Tibial artery (tissue), 4 donors: ENCODE measurements around the gene SMIM35.

ENCODE experiments used
- DNase-seq, 2 donors: peaks; one replicate each; pipeline ENCODE4 v3.0.0-alpha.2; 2019
- H3K27ac ChIP-seq, 2 donors: fragments of 200-600 bp; sonication (generic) in 1 of 2; 1 replicate in 1 of 2; 2 replicates in 1 of 2; pipeline ENCODE4 v1.5.1; 2018 to 2019; ENCODE audit warnings: mild to moderate bottlenecking in 1 of 2
- H3K27me3 ChIP-seq, 2 donors: fragments of 200-600 bp; sonication (generic) in 1 of 2; one replicate each; pipeline versions ENCODE4 v1.5.1 to v1.6.0; 2016 to 2019
- H3K36me3 ChIP-seq, 3 donors: fragments of 200-600 bp; sonication (generic) in 2 of 3; one replicate each; pipeline ENCODE4 v1.5.1; 2016 to 2019; ENCODE audit warnings: mild to moderate bottlenecking in 2 of 3
- H3K4me1 ChIP-seq, 4 donors: fragments of 200-600 bp; sonication (generic) in 2 of 4; 1 replicate in 3 of 4; 2 replicates in 1 of 4; pipeline ENCODE4 v1.5.1; 2016 to 2019
- H3K4me3 ChIP-seq, 2 donors: fragments of 200-600 bp; sonication (generic) in 1 of 2; 1 replicate in 1 of 2; 2 replicates in 1 of 2; pipeline ENCODE4 v1.5.1; 2018 to 2019; ENCODE audit warnings: mild to moderate bottlenecking in 2 of 2
- H3K9me3 ChIP-seq, 3 donors: fragments of 200-600 bp; sonication (generic) in 1 of 3; one replicate each; pipeline ENCODE4 v1.5.1; 2016 to 2019
- intact Hi-C: fragments of 100-400 bp; cut with DNase I; formaldehyde crosslinking; loops from one replicate; pipeline ENCODE4 v1.15.0; 2023; ENCODE audit warnings: low total_unique reads
- TF ChIP-seq, protein P1 (sequence below), 2 experiments: fragments of 200-600 bp in 1 of 2; fragments of 450-650 bp in 1 of 2; IDR thresholded peaks; one replicate each; pipeline ENCODE4 v1.5.1; 2017 to 2019; ENCODE audit warnings: antibody characterized with exemption in 2 of 2, mild to moderate bottlenecking in 1 of 2, moderate library complexity in 1 of 2

SMIM35 gene

GRCh38 chr11:118005224-118006152 lies 81.3 kb downstream of the SMIM35 start:
- no peak overlapping the region for H3K4me3 ChIP-seq
- no peak for DNase-seq
- intact Hi-C loops = no loop called here
- H3K4me1 ChIP-seq = no peaks in the 10 kb centered on the region
- no peak overlapping the region for H3K27ac ChIP-seq
- no peaks in the 10 kb centered on the region for H3K36me3 ChIP-seq
- H3K9me3 ChIP-seq = peaks cover 0 to 3% (median 0%) of the 10 kb centered on the region in 3 donors
- TF ChIP-seq, protein P1, sequence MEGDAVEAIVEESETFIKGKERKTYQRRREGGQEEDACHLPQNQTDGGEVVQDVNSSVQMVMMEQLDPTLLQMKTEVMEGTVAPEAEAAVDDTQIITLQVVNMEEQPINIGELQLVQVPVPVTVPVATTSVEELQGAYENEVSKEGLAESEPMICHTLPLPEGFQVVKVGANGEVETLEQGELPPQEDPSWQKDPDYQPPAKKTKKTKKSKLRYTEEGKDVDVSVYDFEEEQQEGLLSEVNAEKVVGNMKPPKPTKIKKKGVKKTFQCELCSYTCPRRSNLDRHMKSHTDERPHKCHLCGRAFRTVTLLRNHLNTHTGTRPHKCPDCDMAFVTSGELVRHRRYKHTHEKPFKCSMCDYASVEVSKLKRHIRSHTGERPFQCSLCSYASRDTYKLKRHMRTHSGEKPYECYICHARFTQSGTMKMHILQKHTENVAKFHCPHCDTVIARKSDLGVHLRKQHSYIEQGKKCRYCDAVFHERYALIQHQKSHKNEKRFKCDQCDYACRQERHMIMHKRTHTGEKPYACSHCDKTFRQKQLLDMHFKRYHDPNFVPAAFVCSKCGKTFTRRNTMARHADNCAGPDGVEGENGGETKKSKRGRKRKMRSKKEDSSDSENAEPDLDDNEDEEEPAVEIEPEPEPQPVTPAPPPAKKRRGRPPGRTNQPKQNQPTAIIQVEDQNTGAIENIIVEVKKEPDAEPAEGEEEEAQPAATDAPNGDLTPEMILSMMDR (IDR thresholded peaks at IDR 0.05) = no peak
- H3K27me3 ChIP-seq = no peaks in the 10 kb centered on the region

GRCh38 chr11:118004543-118005223 lies 82.1 kb downstream of the SMIM35 start:
- peaks cover 0 to 5% (median 0%) of the 10 kb centered on the region in 3 donors for H3K36me3 ChIP-seq
- TF ChIP-seq, protein P1 (IDR thresholded peaks at IDR 0.05) = no peak
- no peaks in the 10 kb centered on the region for H3K27me3 ChIP-seq
- no peak overlapping the region for H3K4me3 ChIP-seq
- peaks cover 0 to 3% (median 0%) of the 10 kb centered on the region in 3 donors for H3K9me3 ChIP-seq
- DNase-seq = no peak
- intact Hi-C loops = no loop called here
- no peak overlapping the region for H3K27ac ChIP-seq
- no peaks in the 10 kb centered on the region for H3K4me1 ChIP-seq

DNA sequence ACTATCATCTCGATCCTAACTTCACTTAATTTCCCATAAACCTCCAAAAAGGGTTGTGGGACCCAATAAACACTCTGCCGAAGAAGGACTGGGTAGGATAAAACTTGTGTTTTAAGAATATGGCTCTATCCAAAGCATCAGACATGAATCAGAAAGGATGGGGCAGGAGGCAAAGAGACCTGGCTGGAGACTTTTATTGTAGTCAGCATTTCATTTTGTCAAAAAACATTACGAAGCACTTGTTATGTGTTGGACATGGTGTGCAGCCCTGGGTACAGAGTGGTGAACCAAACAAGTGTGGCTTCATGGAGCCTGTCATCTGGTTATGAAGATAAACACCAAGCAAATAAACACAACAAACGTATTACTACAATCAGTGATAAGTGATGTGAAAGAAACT lies 83.3 kb downstream of the SMIM35 start:
- Histone ChIP-seq H3K9me3 (peaks cover 0 to 3% (median 0%) of the 10 kb centered on the region in 3 donors), H3K27ac (no peak overlapping the region), H3K4me3 (no peak overlapping the region), H3K27me3 (no peaks in the 10 kb centered on the region), H3K4me1 (no peaks in the 10 kb centered on the region), H3K36me3 (peaks cover 0 to 8% (median 6%) of the 10 kb centered on the region in 3 donors)
- intact Hi-C loops = no loop called here
- DNase-seq = no peak
- TF ChIP-seq, protein P1 (IDR thresholded peaks at IDR 0.05) = no peak

DNA sequence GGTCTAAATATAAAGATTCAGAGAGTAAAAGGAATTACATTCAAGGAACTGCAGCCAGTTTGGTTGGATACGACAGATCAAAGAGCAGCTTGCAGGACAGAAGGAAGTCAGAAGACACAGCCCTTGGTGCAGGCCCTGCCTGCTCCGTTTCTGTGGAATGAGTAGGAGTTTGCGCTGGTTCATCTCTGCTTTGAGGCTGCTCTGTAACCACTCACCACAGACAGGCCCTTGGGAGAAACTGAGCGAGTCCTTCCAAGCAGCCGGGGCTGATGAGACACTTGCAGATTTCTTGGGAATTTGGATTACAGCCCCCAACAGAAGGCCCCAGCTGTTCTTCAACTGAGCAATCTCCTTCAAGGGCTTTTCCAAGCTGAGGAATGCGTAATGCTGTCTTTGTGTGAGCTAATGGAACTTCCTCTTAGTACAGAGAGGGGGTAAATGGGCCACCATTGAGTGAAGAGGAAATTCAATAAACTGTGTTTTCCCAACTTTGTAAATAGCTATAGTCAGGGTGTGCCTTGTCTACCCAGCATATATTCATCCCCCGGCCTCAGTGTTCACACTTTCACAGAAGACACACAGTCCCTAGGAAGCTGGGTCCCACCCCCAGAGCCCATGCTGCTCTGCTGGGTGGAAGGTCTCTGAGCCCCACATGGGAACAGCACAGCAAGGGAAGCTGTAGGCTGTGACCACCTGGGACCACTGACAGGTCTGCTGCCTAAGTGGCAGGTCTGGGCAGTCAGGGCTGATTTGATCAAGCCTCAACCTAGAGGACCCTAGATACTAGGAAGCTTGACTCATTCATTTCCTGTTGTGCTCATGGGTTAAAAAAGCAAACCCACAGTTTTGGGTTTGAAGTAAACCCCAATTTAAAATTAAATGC lies 84.0 kb downstream of the SMIM35 start:
- DNase-seq = no peak

More for the DNA sequence above, 84.0 kb downstream of the SMIM35 start:
- TF ChIP-seq, protein P1 (IDR thresholded peaks at IDR 0.05) = no peak
- intact Hi-C loops = no loop called here
- Histone ChIP-seq H3K4me1 (no peaks in the 10 kb centered on the region), H3K9me3 (peaks cover 0 to 3% (median 0%) of the 10 kb centered on the region in 3 donors), H3K27ac (no peak overlapping the region), H3K4me3 (no peak overlapping the region), H3K36me3 (peaks cover 0 to 9% (median 8%) of the 10 kb centered on the region in 3 donors), H3K27me3 (no peaks in the 10 kb centered on the region)
